IPS-18c (cell line): ENCODE results near the gene SNAPC3.
"Not testable (repeated sequence)": the region's sequence is repeated elsewhere in the genome, so short reads cannot be mapped to it uniquely, and the experiment has no call there.

ENCODE experiments used
- H3K4me3 ChIP-seq: 2 replicates; pipeline ENCODE4 v1.7.0; 2013; ENCODE audit warnings: low read depth, mild to moderate bottlenecking, low read length, moderate library complexity; ENCODE audit not compliant: insufficient read depth
- H3K9me3 ChIP-seq: one replicate; pipeline ENCODE4 v1.6.1; 2013; ENCODE audit warnings: mild to moderate bottlenecking, low read length, moderate library complexity; ENCODE audit not compliant: control insufficient read depth, insufficient read depth

The SNAPC3 gene

GRCh38 chr9:15422372-15423230, at the start of gene SNAPC3:
Gene SNAPC3, plus strand, starts transcription at chr9:15422876. Its CDS starts 4 bp downstream, at chr9:15422880.
- Histone ChIP-seq H3K4me3 (peak within 1 kb of the TSS; percentile 88), H3K9me3 (no peaks in the 10 kb centered on the region)

- no peaks in the 10 kb centered on the region for H3K9me3 ChIP-seq
- no peak overlapping the region for H3K4me3 ChIP-seq
Observed at GRCh38 chr9:15373881-15374280, 48.8 kb upstream of the SNAPC3 start.

GRCh38 chr9:15374310-15374709, 48.4 kb upstream of the SNAPC3 start:
- no peaks in the 10 kb centered on the region for H3K9me3 ChIP-seq
- H3K4me3 ChIP-seq, result no peak overlapping the region

GRCh38 chr9:15374825-15375224, 47.9 kb upstream of the SNAPC3 start:
- H3K4me3 ChIP-seq, result no peak overlapping the region
- no peaks in the 10 kb centered on the region for H3K9me3 ChIP-seq

DNA sequence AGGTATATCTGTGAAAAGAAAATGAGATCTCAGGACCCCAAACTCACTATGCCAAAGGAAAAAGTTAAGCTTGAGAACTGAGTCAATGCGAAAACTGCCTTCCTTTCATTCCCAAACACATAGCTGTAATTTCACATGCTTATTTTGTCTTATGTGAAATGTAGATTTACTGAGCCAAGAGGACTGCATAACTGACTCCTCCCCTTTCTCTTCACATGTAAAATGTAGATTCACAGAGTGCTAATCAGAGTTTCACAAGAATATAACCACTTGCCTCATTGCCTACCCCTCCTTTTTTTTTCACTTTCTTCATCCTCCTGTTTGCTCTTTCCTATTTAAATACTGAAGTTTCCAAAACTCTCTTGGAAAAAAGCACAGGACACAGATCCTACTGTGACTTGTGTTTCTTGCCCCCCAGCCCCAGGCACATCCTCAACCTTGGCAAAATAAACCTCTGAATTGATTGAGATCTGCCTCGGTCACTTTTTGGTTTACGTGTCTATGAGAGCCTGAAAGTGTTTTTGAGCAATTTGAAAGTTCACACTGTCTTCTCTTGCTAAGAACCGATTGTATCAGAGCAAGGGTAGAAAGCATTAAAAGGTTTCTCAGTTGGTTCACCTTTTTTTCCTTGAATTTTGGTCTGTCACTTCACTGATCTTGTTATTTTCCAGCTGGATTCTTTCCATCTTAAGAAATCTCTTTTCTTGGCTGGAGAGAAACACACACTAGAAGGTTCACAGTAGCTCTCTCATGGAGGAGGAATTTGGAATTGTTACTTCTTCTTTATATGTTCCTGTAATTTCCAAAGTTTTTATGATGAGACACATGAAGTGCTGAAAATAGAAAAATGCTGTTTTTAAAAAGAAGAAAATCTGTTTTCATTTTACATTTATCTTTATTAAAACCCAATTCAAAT, 44.8 kb upstream of the SNAPC3 start:
- H3K9me3 ChIP-seq, result no peaks in the 10 kb centered on the region
- no peak overlapping the region for H3K4me3 ChIP-seq

DNA sequence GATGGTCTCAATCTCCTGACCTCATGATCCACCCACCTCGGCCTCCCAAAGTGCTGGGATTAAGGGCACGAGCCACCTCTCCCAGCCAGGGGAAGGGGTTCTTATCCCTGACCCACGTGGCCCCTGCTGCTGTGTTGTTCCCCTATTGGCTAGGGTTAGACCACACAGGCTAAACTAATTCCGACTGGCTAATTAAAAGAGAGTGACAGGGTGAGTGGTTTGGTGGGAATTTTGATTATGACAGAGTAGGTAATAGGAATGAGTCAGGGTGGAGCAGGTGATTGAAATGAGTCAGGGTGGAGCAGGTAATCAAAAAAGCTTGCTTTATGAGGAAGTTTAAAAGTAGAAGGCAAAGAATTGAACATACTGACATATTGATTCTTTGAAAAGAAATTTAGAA, 43.4 kb upstream of the SNAPC3 start:
- H3K4me3 ChIP-seq, H3K9me3 ChIP-seq: not testable (repeated sequence)

DNA sequence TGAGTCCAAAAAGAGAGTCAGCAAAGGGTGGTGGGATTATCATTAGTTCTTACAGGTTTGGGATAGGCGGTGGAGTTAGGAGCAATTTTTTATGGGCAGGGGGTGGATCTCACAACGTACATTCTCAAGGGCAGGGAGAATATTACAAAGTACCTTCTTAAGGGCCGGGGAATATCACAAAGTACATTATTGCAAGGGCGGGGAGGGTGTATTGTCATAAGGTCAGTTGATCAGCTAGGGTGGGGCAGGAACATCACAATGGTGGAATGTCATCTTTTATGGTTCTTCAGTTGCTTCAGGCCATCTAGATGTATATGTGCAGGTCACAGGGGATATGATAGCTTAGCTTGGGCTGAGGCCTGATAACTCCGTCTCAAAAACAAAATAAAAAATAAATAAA, 42.8 kb upstream of the SNAPC3 start:
- H3K9me3 ChIP-seq, H3K4me3 ChIP-seq: not testable (repeated sequence)

DNA sequence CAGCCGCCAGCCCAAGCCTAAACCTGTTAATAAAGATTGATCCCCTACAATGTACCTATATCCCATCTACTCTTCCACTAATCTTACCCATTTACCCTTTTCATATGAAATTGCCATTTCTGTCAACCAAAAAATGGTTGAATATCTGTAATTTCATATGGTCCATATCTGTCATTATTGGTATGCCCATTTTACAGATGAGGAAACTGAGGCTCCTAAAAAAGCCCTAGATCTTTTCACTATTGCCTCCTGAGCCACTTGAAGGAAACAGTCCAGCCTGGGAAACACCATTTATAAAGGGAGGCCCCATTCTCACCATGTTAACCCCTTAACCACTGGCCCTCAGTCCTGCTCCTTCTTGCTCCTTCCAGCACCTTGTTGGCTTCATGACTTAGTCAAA, 41.2 kb upstream of the SNAPC3 start:
- H3K9me3 ChIP-seq, result no peaks in the 10 kb centered on the region
- no peak overlapping the region for H3K4me3 ChIP-seq

DNA sequence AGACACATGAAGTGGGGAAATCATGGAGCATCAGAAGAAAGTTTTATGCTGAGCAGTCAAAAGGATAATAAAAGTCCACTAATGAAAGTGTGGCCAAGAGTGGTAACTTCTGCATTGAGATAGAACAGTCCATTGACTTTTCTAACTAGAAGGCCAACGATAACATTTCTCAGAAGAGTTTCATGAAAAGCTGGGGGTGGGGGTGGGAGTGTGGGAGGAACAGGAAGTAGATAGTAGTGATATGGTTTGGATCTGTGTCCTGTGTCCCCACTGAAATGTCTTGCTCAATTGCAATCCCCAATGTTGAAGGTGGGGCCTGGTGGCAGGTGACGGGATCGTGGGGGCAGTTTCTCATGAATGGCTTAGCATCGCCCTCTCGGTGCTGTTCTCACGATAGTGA, 36.2 kb upstream of the SNAPC3 start:
- Histone ChIP-seq H3K4me3 (no peak overlapping the region), H3K9me3 (no peaks in the 10 kb centered on the region)

- H3K9me3 ChIP-seq, result no peaks in the 10 kb centered on the region
- no peak overlapping the region for H3K4me3 ChIP-seq
Observed at GRCh38 chr9:15389173-15389572, 33.5 kb upstream of the SNAPC3 start.

DNA sequence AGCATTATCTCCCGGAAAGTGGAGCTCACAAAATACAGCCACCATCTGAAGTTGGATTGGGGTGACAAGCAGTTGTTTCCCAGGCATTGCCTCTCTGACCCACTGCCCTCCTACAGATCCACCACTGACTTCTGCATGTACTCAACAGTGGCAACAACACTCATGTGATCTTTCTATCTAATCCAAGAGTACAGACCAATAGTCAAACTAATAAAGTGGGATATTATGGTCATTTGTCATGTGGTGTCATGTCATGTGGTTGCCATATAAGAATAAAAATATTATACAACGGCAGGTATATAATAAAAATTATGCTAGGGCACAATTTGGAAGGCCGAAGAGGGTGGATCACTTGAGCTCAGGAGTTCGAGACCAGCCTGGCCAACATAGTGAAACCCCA, 33.0 kb upstream of the SNAPC3 start:
- Histone ChIP-seq H3K9me3 (no peaks in the 10 kb centered on the region), H3K4me3 (no peak overlapping the region)

DNA sequence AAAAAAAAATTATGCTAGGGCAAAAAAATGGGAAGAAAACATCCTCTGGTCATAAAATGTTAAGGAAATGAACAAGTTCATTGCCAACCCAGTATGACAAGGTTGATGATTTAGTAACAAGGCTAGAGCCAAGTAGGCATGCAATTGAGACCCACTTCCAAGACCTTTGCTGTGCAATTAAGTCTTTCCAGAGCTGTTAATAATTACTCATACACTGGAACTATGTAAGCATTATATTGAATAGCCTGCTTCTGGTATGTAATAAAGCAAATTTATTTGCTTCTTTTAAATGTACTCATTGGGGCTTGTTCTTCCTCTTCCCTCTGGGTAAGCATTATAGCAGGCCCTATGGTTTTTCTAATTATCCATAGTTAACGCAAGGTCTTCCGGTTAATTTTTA, 32.5 kb upstream of the SNAPC3 start:
- Histone ChIP-seq H3K4me3 (no peak overlapping the region), H3K9me3 (no peaks in the 10 kb centered on the region)

DNA sequence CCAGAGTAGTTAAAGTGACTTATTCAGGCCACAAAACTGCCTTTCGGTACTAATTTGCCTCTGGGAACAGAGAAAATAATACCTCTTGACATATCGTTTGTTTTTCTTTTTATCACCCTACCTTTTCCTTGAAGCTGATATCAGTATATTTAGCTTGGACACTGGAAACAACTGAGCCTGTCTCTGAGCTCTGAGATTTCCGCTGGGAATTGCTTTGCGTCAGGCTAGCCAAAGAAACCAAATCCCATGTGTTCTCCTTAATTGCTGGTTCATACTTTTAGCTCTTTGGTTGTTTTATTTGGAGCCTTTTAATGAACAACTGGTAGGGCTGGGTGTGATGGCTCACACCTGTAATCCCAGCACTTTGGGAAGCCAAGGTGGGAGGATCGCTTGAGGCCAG, 30.3 kb upstream of the SNAPC3 start:
- Histone ChIP-seq H3K9me3 (no peaks in the 10 kb centered on the region), H3K4me3 (no peak overlapping the region)

DNA sequence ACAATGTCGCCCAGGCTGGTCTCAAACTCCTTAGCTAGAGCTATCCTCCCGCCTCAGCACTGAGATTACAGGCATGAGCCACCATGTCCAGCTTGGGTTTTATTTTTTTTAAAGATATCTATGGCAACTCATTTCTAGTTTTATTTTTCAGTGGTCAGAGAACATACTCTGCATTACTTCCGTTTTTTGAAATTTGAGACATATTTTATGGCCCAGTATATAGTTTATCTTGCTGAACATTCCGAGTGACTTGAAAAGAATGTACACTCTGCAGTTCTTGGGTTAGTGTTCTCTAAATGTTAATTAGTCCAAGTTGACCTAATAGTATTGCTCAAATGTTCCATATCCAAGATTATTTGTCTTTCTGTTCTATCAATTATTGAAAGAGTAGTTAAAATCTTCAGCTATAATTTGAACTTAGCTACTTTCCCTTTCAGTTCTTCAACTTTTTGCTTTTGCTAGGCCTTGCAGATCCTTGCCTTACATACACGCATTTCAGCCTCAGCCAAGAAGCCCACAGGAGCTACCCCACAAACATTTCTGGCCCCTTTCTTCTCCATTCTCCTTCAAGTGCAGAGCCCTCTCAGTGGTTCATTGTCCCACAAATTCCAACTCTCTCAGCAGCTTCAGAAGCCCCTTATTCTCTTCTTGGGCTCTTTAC, 22.3 kb upstream of the SNAPC3 start:
- Histone ChIP-seq H3K4me3 (no peak overlapping the region), H3K9me3 (no peaks in the 10 kb centered on the region)

- H3K4me3 ChIP-seq, result no peak overlapping the region
- H3K9me3 ChIP-seq, result no peaks in the 10 kb centered on the region
Observed at GRCh38 chr9:15401266-15401665, 21.4 kb upstream of the SNAPC3 start.

DNA sequence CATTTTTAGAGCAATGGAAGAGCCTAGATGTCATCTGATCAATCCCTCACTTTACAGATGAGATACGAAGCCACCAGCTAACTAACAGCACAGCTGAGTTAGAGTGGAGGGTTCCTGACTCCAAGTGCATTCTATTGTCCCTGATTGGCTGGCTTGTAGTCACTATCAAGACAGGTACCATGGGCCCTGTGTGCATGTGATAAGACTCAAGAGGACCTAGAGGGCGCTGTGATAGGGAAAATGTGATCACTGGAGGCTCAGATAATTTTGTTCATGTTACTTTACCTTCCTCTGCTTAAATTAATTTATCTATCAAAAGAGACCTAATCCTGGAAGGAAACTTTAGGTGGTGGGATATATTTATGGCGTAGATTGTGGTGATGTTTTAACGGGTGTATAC, 19.5 kb upstream of the SNAPC3 start:
- Histone ChIP-seq H3K9me3 (no peaks in the 10 kb centered on the region), H3K4me3 (no peak overlapping the region)

DNA sequence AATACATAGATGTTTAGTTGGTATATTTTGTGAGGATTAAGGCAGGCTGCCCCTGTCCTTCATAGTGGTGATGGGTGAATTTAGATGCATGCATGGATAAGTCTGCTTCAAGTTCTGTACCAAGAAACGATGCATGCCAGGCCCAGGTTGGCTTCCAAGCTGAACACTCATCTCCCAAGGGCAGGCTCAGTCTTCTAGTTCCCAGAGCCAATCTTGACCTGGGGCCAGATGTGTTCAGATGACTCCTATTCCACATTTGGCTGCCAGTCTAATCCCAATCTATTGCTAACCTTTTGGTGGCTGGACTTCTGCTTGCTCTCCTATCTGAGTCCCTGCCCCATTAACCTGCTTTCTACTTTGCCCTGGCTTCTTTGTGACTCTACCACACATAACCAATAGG, 18.5 kb upstream of the SNAPC3 start:
- no peaks in the 10 kb centered on the region for H3K9me3 ChIP-seq
- H3K4me3 ChIP-seq, result no peak overlapping the region

DNA sequence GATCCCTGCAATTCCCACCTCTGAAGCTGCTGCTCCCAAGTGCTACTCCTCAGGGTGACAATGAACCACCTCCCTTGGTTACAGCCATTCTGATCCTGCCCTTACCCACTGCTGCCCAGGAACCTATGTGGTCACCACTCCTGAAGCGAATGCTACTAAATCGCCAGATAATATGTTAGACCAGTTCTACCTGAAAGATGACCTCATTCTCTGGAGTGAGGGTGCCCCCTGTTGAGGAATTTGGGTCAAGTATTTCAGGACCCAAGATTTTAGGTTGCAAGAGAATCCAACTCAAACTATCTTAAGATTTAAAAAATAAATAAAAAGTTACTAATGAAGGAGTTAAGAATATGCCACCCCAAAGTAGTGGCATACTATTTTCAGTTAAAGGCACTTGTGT, 5.8 kb upstream of the SNAPC3 start:
- Histone ChIP-seq H3K4me3 (no peak overlapping the region), H3K9me3 (no peaks in the 10 kb centered on the region)
